ENCODE measurements around the gene AQP6.

The AQP6 gene

GRCh38 chr12:49948866-49949845 lies 23.6 kb upstream of the AQP6 start:
- no peak for TF ChIP-seq ZFX (IDR thresholded peaks at IDR 0.05; ENCODE audit: borderline replicate concordance)
- TF ChIP-seq, protein P1, sequence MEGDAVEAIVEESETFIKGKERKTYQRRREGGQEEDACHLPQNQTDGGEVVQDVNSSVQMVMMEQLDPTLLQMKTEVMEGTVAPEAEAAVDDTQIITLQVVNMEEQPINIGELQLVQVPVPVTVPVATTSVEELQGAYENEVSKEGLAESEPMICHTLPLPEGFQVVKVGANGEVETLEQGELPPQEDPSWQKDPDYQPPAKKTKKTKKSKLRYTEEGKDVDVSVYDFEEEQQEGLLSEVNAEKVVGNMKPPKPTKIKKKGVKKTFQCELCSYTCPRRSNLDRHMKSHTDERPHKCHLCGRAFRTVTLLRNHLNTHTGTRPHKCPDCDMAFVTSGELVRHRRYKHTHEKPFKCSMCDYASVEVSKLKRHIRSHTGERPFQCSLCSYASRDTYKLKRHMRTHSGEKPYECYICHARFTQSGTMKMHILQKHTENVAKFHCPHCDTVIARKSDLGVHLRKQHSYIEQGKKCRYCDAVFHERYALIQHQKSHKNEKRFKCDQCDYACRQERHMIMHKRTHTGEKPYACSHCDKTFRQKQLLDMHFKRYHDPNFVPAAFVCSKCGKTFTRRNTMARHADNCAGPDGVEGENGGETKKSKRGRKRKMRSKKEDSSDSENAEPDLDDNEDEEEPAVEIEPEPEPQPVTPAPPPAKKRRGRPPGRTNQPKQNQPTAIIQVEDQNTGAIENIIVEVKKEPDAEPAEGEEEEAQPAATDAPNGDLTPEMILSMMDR (IDR thresholded peaks at IDR 0.05): no peak

DNA sequence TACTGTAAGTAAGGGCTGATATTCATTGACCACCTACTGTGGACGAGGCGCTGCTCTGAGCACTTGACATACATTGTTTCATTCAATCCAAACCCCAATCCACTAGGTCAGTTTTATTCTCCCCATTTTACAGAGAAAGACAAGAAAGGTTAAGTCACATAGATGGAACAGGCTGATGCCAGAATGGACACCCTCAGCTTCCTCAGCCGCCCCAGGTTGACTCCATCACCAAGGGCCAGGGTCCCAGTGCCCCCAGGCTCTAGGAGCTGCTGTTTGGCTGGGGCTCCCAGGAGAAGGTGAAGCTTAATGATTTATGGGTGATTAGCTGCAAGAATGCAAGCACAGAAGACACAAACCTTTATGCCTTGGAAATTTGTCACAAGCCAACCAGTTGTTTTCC lies 22.9 kb upstream of the AQP6 start:
- no peak for TF ChIP-seq ZFX (IDR thresholded peaks at IDR 0.05; ENCODE audit: borderline replicate concordance)
- TF ChIP-seq, protein P1 (IDR thresholded peaks at IDR 0.05): no peak
- H3K27ac ChIP-seq: no peak overlapping the region

More at GRCh38 chr12:49948866-49949845, 23.6 kb upstream of the AQP6 start:
- no peak overlapping the region for H3K27ac ChIP-seq

GRCh38 chr12:49950273-49951251 lies 22.2 kb upstream of the AQP6 start, which contains the start of gene AQP2:
Gene AQP2 (plus strand): TSS chr12:49950737. CDS start chr12:49950831, 94 bp downstream.
- TF ChIP-seq, protein P1 (IDR thresholded peaks at IDR 0.05): no peak
- TF ChIP-seq ZFX (IDR thresholded peaks at IDR 0.05; ENCODE audit: borderline replicate concordance): no peak
- no peak within 1 kb of the TSS for H3K27ac ChIP-seq

DNA sequence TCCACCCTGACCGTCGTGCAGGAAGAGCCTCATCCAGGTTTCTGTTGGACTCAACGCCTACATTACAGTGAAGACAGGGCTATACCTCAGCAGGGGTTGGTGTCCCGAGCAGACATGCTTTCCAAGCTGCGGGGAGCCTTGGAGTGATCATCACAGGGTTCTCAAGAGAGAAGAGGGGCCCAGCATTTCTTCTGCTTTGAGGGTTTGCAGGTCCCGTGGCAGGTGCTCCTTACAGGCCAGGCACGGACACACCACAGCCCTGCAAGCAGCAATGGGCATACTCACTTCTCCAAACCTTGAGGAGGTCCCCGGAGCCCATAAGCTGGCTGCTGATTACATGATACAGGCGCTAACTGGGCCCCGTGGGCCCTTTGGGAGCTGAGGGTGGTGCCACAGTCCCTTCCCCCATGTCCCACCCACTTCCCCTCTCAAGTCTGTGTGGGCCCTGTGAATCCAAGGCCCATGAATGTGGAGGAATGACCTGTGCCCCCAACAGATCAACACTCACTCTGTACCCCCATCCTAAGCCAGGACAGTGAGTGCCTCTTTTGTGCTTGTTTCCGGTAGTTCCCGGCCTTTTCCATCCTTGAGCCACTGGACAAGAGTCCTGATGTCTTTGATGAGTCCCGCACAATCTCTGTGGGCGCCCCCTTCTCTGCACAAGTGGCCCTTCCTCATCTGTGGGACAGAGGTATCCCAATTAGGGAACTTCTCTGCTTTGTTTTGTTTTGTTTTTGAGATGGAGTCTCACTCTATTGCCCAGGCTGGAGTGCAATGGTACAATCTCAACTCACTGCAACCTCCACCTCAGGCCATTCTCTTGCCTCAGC lies 21.1 kb upstream of the AQP6 start:
- TF ChIP-seq, protein P1 (IDR thresholded peaks at IDR 0.05): no peak
- TF ChIP-seq ZFX (IDR thresholded peaks at IDR 0.05; ENCODE audit: borderline replicate concordance): no peak

GRCh38 chr12:49952391-49953055 lies 20.2 kb upstream of the AQP6 start:
- TF ChIP-seq ZFX (IDR thresholded peaks at IDR 0.05; ENCODE audit: borderline replicate concordance): no peak
- no peak overlapping the region for H3K27ac ChIP-seq

More for the DNA sequence above, 21.1 kb upstream of the AQP6 start:
- H3K27ac ChIP-seq: no peak overlapping the region

- TF ChIP-seq ZFX (IDR thresholded peaks at IDR 0.05; ENCODE audit: borderline replicate concordance): no peak
- TF ChIP-seq, protein P1 (IDR thresholded peaks at IDR 0.05): no peak
- no peak overlapping the region for H3K27ac ChIP-seq
Observed at GRCh38 chr12:49953151-49953550, 19.6 kb upstream of the AQP6 start.
